OCI-LY7 (cell line): Measurements from ENCODE around the gene SLC6A7.
"Not testable (repeated sequence)": the region's sequence is repeated elsewhere in the genome, so short reads cannot be mapped to it uniquely, and the experiment has no call there.

Source experiments
- EZH2phosphoT487 ChIP-seq: fragments of 200-600 bp; sonication (generic); IDR thresholded peaks from 2 replicates; pipeline ENCODE4 v1.6.1; 2018; ENCODE audit warnings: low read depth, borderline replicate concordance, mild to moderate bottlenecking, mixed run types, antibody characterized with exemption, low read length, moderate library complexity, mixed read lengths
- TF ChIP-seq, protein P1 (sequence below): fragments of 200-600 bp; sonication (generic); conservative IDR thresholded peaks from 2 replicates; pipeline ENCODE4 v1.5.1; 2014; ENCODE audit warnings: mild to moderate bottlenecking, antibody characterized with exemption, low read length, moderate library complexity, mixed read lengths

- TF ChIP-seq, protein P1, sequence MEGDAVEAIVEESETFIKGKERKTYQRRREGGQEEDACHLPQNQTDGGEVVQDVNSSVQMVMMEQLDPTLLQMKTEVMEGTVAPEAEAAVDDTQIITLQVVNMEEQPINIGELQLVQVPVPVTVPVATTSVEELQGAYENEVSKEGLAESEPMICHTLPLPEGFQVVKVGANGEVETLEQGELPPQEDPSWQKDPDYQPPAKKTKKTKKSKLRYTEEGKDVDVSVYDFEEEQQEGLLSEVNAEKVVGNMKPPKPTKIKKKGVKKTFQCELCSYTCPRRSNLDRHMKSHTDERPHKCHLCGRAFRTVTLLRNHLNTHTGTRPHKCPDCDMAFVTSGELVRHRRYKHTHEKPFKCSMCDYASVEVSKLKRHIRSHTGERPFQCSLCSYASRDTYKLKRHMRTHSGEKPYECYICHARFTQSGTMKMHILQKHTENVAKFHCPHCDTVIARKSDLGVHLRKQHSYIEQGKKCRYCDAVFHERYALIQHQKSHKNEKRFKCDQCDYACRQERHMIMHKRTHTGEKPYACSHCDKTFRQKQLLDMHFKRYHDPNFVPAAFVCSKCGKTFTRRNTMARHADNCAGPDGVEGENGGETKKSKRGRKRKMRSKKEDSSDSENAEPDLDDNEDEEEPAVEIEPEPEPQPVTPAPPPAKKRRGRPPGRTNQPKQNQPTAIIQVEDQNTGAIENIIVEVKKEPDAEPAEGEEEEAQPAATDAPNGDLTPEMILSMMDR = not testable (repeated sequence)
- not testable (repeated sequence) for TF ChIP-seq EZH2phosphoT487
Observed at GRCh38 chr5:150248493-150248892, 58.6 kb downstream of the SLC6A7 start.
